Heart left ventricle (tissue), 16 donors: ENCODE measurements around the gene GTF2F1. TPM values are rescaled to one million over a fixed set of nuclear protein-coding genes. Genes with fewer than 3 reads are reported as not detected.

Experiments
- ATAC-seq, 4 donors: fragments of 200-7000 bp; cut with Tn5 transposase; one replicate each; pipeline ENCODE4 v1.9.1; 2020 to 2022; ENCODE audit warnings: moderate library complexity in 4 of 4, mild to moderate bottlenecking in 3 of 4, moderate number of reproducible peaks in 1 of 4
- DNase-seq, 5 donors: peaks; one replicate each; pipeline ENCODE4 v3.0.0-alpha.2; 2020
- H3K27ac ChIP-seq, 12 donors: fragments of 200-600 bp; sonication (generic) in 4 of 12; one replicate each; pipeline versions ENCODE4 v1.5.0 to v1.8.0; 2016 to 2022; ENCODE audit warnings: mild to moderate bottlenecking in 2 of 12
- H3K27me3 ChIP-seq, 9 donors: fragments of 200-600 bp; sonication (generic) in 2 of 9; one replicate each; pipeline versions ENCODE4 v1.5.1 to v1.8.0; 2016 to 2022; ENCODE audit warnings: mild to moderate bottlenecking in 3 of 9
- H3K36me3 ChIP-seq, 9 donors: fragments of 200-600 bp; sonication (generic) in 2 of 9; one replicate each; pipeline versions ENCODE4 v1.5.0 to v1.8.0; 2018 to 2022; ENCODE audit warnings: mild to moderate bottlenecking in 2 of 9
- H3K4me1 ChIP-seq, 12 donors: fragments of 200-600 bp; sonication (generic) in 4 of 12; one replicate each; pipeline versions ENCODE4 v1.5.0 to v1.8.0; 2016 to 2022; ENCODE audit warnings: mild to moderate bottlenecking in 3 of 12
- H3K4me3 ChIP-seq, 12 donors: fragments of 200-600 bp; sonication (generic) in 4 of 12; one replicate each; pipeline versions ENCODE4 v1.5.0 to v1.8.0; 2017 to 2022; ENCODE audit warnings: mild to moderate bottlenecking in 9 of 12, moderate library complexity in 4 of 12
- H3K9me3 ChIP-seq, 12 donors: fragments of 200-600 bp; sonication (generic) in 4 of 12; one replicate each; pipeline versions ENCODE4 v1.5.0 to v1.8.0; 2016 to 2022; ENCODE audit warnings: mild to moderate bottlenecking in 1 of 12
- POLR2A ChIP-seq, 2 donors: fragments of 450-650 bp; IDR thresholded peaks; one replicate each; pipeline ENCODE4 v1.6.1; 2017; ENCODE audit warnings: antibody characterized with exemption in 2 of 2, mild to moderate bottlenecking in 2 of 2, moderate library complexity in 2 of 2
- WGBS, 4 donors: extraction: QIAGEN DNeasy Blood & Tissue Kit in 2 of 4; methylation state at CpG; one replicate each; pipeline versions ENCODE4 v1.1.5 to v1.1.7; 2013 to 2018; 5-methylcytosine and 5-hydroxymethylcytosine counted together
- intact Hi-C, 10 donors: fragments of 100-400 bp; cut with DNase I; formaldehyde crosslinking; loops; one replicate each; pipeline versions ENCODE4 v1.11.1 to v1.14.2; 2022
- polyA plus RNA-seq, 2 donors: library from polyadenylated mRNA; stranded (reverse); fragments of 200-250 nt; gene quantifications; one replicate each; pipeline ENCODE4 v1.2.3, GENCODE V29; 2013
- total RNA-seq, 9 donors: library from RNA; depleted of rRNA in 2 of 9; stranded (reverse); fragments of >200 nt in 2 of 9; fragmentation: NEBNext Ultra II Directional in 3 of 9; extraction: Animal tissue kit (Norgen Biotek cat#: 25700) in 3 of 9; gene quantifications; one replicate each; pipeline versions ENCODE4 v1.1.0 to v1.2.4, GENCODE V29; 2016 to 2023
- TF ChIP-seq, protein P1 (sequence below), 12 donors: fragments of 200-600 bp; sonication (generic) in 4 of 12; IDR thresholded peaks; one replicate each; pipeline versions ENCODE4 v1.5.0 to v1.8.0; 2018 to 2022; ENCODE audit warnings: antibody characterized with exemption in 12 of 12, mild to moderate bottlenecking in 5 of 12
- donor health status: ischemic (EF 13 %, LVEDD 7.1; RV severe dilation, severe dysfunction).
- donor health status: healthy with polysubstance abuse.
- donor health status: DM: no; HTN: yes; CAD: no.
- donor health status: DM: no; HTN: no; CAD: no.
- donor health status: ischemic (EF 25% LVEDD 6.9; RV normal size, moderate dysfunction).
- donor health status: ischemic (EF 25% LVEDD 5.7; RV mildly dilated, moderate dysfunction).
- donor health status: healthy.
- donor health status: DM: yes; HTN: yes; CAD: no.
- donor health status: ischemic (EF 35%, LVEDD 5.7; RV mildly dilated, moderate dysfunction).
- donor health status: nonischemic (EF 11% LVEDD 7.7; RV severe dilation, severe dysfunction).
- donor health status: DM: yes; HTN: yes; CAD: no.
- donor health status: PGD.
- donor health status: ischemic (EF 29% LVEDD 5.4; RV normal size, mild dysfunction).
- donor health status: nonischemic (EF 23%, LVEDD 6.1; RV moderate dilation, normal function).

Gene GTF2F1
- total and polyA plus RNA-seq, 11 donors = 20.8 to 58.2 (median 29.8) TPM

DNA sequence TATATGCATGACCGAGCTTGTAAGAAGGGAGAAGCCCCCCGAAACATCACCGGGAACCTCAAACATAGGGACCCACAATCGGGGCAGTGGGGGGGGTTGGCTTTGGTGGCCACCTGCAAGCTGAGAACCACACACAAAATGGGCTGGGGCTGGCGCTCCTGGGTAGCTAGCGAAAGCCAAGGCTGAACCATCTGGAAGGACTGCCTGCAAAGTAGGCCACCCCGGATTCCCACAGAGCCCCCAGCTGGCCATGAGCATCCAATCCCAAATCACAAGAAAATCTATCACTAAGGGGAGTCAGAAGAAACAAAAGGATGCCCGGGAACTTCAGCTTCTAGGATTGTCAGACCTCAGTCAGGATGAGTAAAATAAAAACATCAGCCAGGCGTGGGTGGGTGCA lies 14.5 kb downstream of the GTF2F1 start:
- Histone ChIP-seq H3K4me3 (no peak overlapping the region), H3K27me3 (no peaks in the 10 kb centered on the region), H3K27ac (no peak overlapping the region), H3K4me1 (peaks cover 0 to 14% (median 6%) of the 10 kb centered on the region in 12 donors), H3K9me3 (peaks cover 0 to 7% (median 0%) of the 10 kb centered on the region in 12 donors), H3K36me3 (peaks cover 3 to 67% (median 58%) of the 10 kb centered on the region in 9 donors)
- intact Hi-C loops = loop anchor here in 2 of 10 donors (10.0 kb wide), 2 partner anchors 366 to 474 kb away; partner anchors contain the start of genes NDUFA11 (in 1 of the 2) and VMAC (in 1 of the 2)
- TF ChIP-seq, protein P1, sequence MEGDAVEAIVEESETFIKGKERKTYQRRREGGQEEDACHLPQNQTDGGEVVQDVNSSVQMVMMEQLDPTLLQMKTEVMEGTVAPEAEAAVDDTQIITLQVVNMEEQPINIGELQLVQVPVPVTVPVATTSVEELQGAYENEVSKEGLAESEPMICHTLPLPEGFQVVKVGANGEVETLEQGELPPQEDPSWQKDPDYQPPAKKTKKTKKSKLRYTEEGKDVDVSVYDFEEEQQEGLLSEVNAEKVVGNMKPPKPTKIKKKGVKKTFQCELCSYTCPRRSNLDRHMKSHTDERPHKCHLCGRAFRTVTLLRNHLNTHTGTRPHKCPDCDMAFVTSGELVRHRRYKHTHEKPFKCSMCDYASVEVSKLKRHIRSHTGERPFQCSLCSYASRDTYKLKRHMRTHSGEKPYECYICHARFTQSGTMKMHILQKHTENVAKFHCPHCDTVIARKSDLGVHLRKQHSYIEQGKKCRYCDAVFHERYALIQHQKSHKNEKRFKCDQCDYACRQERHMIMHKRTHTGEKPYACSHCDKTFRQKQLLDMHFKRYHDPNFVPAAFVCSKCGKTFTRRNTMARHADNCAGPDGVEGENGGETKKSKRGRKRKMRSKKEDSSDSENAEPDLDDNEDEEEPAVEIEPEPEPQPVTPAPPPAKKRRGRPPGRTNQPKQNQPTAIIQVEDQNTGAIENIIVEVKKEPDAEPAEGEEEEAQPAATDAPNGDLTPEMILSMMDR (IDR thresholded peaks at IDR 0.05) = no peak
- no peak for TF ChIP-seq POLR2A (IDR thresholded peaks at IDR 0.05)
- WGBS, 4 donors = 90 to 95% (median 92%) methylated on average over 9 of the region's 9 CpGs
- no peak for DNase-seq
- no peak for ATAC-seq

GRCh38 chr19:6378041-6378440 lies 14.9 kb downstream of the GTF2F1 start:
- TF ChIP-seq POLR2A (IDR thresholded peaks at IDR 0.05) = no peak
- TF ChIP-seq, protein P1 (IDR thresholded peaks at IDR 0.05) = no peak
- Histone ChIP-seq H3K27me3 (no peaks in the 10 kb centered on the region), H3K4me3 (no peak overlapping the region), H3K9me3 (peaks cover 0 to 7% (median 0%) of the 10 kb centered on the region in 12 donors), H3K36me3 (peaks cover 3 to 63% (median 54%) of the 10 kb centered on the region in 9 donors), H3K27ac (no peak overlapping the region), H3K4me1 (peaks cover 0 to 15% (median 6%) of the 10 kb centered on the region in 12 donors)
- intact Hi-C loops = loop anchor here in 2 of 10 donors (10.0 kb wide), 2 partner anchors 367 to 473 kb away; partner anchors contain the start of genes NDUFA11 (in 1 of the 2) and VMAC (in 1 of the 2)
- no peak for ATAC-seq
- DNase-seq = no peak
- WGBS, 4 donors = 51 to 72% (median 65%) methylated on average over 6 of the region's 6 CpGs

DNA sequence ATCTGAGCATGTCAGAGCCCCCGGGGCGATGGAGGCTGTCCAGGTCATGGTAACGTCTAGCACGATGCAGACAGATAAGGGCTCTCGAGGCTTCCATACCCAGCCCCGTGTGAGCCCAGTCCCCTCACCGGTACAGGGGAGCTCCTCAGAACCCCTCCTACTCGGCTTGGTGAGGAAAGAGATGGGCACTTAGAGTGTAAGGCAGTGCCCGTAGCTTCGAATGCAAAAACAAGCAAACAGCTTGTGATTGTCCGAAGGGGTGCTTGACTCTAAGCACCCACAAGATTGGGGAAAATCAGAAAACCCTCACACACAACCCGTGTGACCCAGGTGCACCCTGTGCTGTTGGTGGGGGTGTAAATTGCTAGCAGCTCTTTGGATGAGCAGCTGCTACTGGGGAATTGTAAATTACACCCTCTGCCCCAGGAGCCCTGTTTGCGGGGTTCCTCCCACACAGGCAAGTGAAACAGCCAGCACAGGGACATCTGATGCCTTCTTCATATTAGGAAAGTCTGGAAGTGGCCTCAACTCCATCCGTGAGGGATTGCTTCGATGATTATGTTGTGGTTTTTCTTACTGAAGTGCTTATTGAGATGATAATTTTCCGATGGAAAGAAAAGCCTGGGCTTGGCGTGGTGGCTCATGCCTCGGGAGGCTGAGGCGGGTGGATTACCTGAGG lies 16.3 kb downstream of the GTF2F1 start:
- H3K36me3 ChIP-seq = peaks cover 0 to 49% (median 40%) of the 10 kb centered on the region in 9 donors

More for the DNA sequence above, 16.3 kb downstream of the GTF2F1 start:
- DNase-seq (no peak), ATAC-seq (no peak)
- Histone ChIP-seq H3K4me3 (no peak overlapping the region), H3K27me3 (no peaks in the 10 kb centered on the region), H3K27ac (no peak overlapping the region), H3K4me1 (peaks cover 0 to 20% (median 7%) of the 10 kb centered on the region in 12 donors), H3K9me3 (peaks cover 0 to 7% (median 0%) of the 10 kb centered on the region in 12 donors)
- intact Hi-C loops = loop anchor here in 2 of 10 donors (10.0 kb wide), 2 partner anchors 368 to 472 kb away; partner anchors contain the start of genes NDUFA11 (in 1 of the 2) and VMAC (in 1 of the 2)
- WGBS, 4 donors = 68 to 80% (median 75%) methylated on average over 15 to 19 of the region's 19 CpGs
- TF ChIP-seq, protein P1 (IDR thresholded peaks at IDR 0.05) = no peak
- TF ChIP-seq POLR2A (IDR thresholded peaks at IDR 0.05) = no peak
